HG02943 (cell line): ENCODE data around the gene DUSP8.
"Not testable (repeated sequence)": the region's sequence is repeated elsewhere in the genome, so short reads cannot be mapped to it uniquely, and the experiment has no call there.

Source experiments
- ATAC-seq: cut with Tn5 transposase; IDR thresholded peaks from one replicate; pipeline ENCODE4 v1.9.1; 2021; ENCODE audit warnings: mild to moderate bottlenecking, low read depth, moderate library complexity; ENCODE audit not compliant: unreplicated experiment

Gene DUSP8, protein sequence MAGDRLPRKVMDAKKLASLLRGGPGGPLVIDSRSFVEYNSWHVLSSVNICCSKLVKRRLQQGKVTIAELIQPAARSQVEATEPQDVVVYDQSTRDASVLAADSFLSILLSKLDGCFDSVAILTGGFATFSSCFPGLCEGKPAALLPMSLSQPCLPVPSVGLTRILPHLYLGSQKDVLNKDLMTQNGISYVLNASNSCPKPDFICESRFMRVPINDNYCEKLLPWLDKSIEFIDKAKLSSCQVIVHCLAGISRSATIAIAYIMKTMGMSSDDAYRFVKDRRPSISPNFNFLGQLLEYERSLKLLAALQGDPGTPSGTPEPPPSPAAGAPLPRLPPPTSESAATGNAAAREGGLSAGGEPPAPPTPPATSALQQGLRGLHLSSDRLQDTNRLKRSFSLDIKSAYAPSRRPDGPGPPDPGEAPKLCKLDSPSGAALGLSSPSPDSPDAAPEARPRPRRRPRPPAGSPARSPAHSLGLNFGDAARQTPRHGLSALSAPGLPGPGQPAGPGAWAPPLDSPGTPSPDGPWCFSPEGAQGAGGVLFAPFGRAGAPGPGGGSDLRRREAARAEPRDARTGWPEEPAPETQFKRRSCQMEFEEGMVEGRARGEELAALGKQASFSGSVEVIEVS

DNA sequence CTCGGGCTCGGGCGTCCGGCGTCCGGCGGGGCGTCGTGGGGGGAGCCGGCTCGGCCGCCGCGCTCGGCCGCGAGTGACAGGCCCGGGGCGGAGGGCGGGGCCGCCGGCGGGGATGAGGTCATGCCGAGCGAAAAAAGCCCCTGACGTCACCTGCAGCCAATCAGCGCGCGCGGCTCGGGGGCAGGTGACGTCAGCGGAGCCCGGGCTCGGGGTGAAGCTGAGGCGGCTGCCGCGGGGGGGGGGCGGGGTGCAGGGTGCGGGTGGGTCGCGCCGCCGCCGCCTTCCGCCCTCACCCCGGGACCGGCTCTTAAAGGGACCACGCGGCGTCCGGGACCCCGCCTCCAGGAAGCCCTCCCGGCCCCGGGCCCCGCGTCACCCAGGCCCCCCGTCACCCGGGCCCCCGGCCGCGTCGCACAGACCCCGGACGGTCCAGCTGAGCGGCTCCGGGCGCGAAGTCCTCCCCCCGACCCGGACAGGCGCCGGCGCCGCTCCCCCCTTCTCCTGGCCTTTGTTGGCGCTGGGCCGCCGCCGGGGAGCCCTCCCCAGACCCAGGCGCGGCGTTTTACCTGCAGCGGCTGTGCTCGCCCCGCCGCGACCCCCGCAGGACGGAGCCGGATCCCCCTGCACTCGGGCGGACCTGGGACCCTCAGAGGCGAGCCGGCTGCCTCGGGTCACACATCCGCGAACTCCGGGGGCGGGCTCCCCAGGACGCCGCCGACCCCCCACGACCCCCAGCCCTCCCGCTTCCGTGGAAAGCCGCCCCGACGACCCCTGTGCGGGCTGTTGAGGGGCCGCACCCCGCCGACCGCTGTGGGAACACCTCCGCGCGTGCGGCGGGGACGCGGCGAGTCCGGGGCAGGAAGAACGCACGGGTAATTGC is at the start of gene DUSP8:
TSS of gene DUSP8 (minus strand) at position 75 of the 880 bp plus-strand sequence. CDS start 6,445 bp downstream, outside the sequence.
- ATAC-seq: no peak

DNA sequence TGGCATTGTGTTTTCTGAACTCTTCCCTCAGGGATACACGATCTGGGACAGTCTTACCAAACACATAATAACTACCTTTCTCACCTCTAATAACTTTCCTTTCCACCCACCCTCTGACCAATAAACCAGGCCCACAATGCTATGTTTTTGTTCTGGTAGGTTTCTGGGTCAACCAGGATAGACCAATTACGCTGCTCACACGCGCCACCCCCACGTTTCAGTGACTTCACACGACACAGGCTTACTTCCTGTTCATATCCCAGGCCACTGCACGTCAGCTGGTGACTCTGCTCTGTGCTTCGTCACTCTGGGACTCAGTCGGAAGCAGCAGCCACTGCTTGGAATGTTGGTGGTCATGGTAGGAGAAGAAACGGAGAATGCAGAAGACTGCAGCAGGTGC is 47.4 kb upstream of the DUSP8 start:
- ATAC-seq: no peak

DNA sequence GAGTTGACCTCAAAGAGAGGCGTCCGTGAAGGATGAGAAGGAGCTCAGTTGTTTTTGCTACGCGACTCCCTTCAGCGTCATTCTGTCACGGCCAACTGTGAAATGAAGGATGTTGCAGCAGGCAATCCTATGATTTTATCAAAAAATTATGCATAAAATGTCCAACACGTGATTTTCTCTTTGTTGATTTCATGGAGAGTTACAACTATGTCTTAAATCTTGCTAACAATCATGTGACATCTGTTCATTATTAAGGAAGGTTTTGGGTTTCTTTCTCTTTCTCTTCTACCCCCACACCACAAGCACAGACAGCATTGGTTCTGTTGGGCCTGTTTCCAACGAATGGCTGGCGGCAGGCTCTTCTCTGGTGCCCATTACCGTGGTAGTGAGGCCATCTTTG is 46.2 kb upstream of the DUSP8 start:
- ATAC-seq: no peak

DNA sequence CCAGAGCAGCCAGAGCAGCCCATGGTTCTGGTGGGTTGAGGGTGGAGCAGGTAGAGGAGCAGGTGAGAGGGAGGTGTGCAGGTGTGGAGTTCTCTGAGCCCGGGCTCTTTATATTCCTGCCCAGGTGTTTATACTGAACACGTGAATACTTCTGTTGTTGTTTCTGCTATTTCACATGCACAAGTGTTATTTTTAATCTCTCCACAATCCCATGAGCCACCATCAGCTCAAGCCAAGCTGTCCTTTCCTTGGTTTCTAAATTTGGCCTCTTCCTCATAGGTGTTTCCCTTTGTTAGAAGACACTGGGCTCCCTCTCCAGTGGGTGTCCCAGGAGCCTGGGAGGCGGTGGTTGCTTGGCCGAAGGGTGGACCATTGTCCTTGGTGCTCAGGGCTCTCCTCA is 36.3 kb upstream of the DUSP8 start, which contains the start of gene KRTAP5-3:
TSS of gene KRTAP5-3 (minus strand) at position 101 of the 400 bp plus-strand sequence. CDS start at position 23, 78 bp downstream.
- ATAC-seq: no peak

DNA sequence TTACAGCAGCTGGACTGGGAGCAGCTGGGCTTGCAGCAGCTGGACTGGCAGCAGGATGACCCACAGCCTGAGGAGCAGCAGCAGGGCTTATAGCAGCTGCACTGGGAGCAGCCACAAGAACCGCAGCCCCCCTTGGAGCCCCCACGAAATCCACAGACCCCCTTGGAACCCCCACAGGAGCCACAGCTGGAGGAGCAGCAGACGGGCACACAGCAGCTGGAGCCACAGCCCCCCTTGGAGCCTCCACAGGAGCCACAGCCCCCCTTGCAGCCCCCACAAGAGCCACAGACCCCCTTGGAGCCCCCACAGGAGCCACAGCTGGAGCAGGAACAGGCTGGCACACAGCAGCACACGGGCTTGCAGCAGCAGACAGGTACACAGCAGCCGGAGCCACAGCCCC is 35.8 kb upstream of the DUSP8 start:
- ATAC-seq: not testable (repeated sequence)

DNA sequence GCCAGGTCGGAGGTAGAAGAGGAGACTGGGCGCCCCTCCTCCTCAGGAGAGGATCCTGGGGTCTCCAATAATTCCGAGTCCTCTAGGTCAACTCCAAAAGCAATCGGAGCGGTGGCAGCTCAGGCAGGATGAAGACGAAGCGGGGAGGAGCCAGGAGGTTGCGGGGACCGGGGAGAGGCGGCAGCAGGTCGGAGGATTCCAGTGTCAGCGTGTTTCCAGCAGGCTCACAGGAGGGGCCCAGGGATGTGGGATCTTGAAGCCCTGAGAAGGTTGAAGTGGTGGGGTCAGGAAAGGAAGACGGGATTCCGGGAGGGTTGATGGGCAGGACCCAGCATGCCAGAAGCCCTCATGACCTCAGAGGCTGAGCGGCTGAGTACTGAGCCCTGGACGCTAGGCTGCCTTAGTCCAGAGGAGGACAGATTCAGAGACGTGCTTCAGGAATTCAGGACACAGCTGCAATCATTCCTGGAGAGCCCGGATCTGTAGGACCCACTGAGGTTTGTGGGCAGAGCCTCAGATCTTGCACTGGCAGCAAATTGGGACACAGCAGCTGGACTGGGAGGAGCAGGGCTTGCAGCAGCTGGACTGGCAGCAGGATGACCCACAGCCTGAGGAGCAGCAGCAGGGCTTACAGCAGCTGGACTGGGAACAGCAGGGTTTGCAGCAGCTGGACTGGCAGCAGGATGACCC is 35.2 kb upstream of the DUSP8 start:
- not testable (repeated sequence) for ATAC-seq

DNA sequence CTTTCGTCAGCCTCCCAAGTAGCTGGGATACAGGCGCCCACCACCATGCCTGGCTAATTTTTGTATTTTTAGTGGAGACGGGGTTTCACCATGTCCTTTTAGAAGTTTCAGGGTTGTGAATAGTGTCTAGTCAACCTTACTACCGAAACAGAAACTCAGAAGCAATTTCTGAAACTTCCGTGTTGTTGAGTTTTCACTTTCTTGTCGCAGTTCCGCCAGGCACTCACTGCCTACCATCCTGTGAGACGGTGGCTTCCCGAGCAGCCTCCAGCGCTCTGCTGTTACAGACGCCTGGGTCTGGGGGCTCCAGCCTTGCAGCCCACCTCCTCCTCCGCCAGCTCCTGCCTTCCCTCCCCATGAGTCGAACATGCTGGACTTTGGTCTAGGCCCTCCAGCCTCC is 33.9 kb upstream of the DUSP8 start:
- ATAC-seq: peak; percentile 74

DNA sequence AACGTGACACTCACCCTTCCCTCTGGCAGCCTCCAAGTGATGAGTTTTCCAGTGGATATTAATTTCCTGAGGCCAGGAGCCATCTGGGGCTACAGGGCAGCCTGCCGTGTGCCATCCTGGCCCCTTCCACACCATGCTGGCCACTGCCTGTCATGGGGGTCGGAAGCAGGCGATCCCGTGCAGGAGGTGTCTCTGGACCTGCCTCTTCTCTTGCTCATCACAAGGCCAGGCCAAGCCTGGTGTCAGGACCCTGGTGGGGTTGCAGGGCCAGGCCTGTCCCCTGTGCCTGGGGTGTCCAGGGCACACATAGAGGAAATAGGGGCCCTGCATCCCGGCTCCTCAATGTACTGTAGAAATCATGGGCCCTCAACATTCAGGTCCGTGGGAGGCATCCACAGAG is 32.6 kb upstream of the DUSP8 start:
- ATAC-seq: no peak

DNA sequence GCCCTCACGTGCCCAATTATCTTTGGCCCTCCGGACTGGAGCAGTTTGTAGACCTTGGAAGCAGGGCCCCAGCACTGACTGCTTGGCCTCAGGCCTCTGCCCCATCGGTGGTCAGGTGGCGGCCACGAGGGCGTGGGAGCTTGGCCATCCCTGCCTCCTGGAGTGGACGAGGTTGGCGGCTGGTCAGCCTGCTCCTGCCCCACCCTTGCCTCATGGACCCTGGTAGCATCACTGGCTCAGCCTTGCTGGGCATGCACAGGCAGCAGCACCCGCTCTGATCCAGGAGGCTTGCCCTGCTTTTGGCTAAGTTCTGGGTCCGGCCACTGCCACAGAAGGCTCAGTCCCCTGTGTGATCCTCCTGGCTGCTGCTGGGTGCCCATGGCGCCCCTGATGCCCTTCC is 32.1 kb upstream of the DUSP8 start:
- ATAC-seq: no peak

DNA sequence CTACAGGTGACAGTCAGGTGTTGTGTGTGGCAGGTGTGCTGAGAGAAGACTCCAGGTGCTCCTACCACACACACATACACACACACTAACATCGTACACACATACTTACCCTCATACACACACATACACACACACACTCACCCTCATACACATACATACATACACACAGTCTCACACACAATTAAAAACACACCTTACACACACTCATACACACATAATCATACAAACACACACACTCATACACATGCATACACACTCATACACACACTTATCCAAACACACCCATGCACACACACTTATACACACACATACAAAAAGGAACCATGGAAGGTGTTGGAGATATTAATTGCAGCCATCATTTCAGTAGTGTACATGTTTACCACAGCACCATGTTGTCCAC is 31.6 kb upstream of the DUSP8 start:
- no peak for ATAC-seq

DNA sequence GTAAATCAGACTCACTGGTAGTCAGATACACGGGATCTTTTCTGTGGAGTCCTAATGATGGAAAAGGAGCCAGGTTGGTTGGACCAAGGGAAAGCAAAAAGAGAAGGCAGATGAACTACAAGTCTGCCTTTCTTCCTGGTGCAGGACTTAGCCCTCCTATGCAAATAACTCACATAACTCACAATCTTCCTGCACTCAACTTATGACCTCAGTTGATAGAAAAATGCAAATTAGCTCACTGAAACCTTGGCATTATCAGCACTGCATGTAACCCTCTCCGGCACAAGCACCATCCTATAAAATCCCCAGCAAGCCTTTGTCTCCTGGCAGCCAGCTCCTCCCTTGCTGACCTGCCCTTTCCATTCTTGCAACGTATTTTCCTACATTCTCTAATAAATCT is 29.6 kb upstream of the DUSP8 start:
- ATAC-seq: not testable (repeated sequence)

DNA sequence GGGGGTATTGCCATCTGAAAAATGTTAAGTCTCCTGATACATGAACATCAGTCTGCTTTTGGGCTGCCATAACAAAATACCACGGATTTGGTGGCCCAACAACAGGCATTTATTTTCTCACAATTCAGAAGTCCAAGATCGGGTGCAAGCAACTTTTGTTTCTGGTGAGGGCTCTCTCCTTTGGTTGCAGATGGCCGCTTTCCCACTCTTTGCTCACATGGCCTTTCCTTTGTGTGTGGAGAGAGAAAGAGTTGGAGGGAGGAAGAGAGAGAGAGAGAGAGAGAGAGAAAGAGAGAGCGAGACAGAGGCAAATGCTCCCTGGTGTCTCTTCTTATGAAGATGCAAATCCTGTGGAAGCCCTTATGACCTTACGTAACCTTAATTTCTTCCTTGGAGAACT is 28.6 kb upstream of the DUSP8 start:
- no peak for ATAC-seq

DNA sequence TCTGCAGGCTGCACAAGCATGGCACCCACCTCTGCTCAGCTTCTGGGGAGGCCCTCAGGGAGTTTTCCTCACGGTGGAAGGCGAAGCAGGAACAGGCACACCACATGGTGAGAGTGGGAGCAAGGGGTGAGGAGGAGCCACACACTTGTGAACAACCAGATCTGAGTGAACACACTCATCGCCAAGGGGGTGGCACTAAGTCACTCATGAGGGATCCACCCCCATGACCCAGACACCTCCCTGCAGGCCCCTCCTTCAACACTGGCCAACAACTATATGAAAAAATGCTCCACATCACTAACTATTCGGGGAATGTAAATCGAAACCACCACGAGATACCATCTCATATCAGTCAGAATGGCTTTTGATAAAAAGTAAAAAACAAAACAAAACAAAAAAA is 26.7 kb upstream of the DUSP8 start:
- ATAC-seq: no peak

DNA sequence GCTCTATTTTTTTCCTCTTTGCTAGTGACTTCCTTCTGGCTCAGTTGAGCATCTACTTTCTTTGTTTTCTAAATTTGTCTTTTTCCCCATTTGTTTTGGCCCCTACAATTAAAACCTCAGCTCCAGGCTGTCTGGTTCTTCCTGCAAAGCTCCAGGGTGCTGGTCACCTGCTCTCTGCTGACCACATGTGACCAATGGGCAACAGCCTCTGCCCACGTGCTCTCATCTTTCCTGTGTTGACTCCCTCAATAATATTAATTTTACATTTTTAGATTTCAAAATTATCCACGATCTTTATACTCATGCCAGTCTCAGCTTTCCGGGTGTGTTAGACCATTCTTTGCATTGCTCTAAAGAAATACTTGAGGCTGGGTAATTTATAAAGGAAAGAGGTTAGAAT is 26.3 kb upstream of the DUSP8 start:
- ATAC-seq: not testable (repeated sequence)

DNA sequence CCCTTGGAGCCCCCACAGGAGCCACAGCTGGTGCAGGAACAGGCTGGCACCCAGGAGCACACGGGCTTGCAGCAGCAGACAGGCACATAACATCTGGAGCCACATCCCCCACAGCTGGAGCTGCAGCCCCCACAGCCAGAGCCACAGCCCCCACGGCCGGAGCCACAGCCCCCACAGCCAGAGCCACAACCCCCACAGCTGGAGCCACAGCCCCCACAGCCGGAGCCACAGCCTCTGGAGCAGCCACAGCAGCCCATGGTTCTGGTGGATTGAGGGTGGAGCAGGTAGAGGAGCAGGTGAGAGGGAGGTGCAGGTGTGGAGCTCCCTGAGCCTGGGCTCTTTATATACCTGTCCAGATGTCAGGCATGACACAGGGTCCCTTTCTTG is 25.9 kb upstream of the DUSP8 start, which contains the start of gene KRTAP5-2:
TSS of gene KRTAP5-2 (minus strand) at position 301 of the 387 bp plus-strand sequence. CDS start at position 257, 44 bp downstream.
- ATAC-seq: no peak

DNA sequence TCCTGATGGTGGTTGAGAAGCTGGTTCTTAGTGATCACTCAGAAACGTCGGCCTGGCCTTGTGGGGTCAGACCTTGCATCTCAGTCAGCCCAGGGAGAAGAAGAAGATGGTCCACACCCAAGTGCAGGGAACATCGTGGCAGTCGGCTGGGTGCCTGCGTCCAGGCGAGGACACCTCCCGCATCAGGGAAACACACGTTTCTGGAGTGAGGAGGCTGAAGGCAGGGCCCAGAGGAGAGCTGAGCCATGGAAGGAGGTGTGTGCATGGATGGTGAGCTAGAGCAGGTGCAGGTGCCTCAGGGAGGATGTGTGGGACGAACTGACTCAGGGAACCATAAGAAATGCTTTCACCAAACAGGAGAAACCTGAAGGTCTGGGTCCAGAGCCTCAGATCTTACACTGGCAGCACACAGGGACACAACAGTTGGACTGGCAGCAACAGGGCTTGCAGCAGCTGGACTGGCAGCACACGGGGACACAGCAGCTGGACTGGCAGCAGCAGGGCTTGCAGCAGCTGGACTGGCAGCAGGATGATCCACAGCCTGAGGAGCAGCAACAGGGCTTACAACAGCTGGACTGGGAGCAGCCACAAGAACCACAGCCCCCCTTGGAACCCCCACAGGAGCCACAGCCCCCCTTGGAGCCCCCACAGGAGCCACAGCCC is 25.4 kb upstream of the DUSP8 start:
- no peak for ATAC-seq

DNA sequence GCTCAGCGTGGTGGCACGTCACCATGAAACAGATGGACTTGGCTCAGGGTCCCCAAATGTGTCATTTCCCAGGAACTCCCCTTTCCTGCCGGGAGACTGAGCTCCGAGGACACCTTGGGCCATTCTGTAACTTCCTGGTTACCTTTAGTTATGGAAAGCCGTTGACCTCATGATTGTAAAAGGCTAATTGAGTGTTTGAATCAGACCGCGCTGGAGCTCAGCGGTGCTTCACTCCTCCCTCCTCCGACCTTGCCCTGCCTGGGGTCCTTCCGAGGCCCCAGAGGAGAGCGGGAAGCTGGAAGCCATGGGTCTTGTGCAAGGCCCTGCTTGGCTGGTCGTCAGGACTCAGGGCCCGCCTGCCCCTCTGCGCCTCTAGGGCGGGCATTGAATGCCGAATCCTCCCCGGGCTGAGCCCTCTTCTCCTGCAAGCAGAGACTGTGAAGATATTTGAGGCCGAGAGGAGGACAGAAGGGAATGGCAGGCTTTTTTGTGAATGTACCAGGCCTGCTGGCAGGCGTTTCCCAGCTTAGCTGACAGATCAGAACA is 24.6 kb upstream of the DUSP8 start:
- not testable (repeated sequence) for ATAC-seq

DNA sequence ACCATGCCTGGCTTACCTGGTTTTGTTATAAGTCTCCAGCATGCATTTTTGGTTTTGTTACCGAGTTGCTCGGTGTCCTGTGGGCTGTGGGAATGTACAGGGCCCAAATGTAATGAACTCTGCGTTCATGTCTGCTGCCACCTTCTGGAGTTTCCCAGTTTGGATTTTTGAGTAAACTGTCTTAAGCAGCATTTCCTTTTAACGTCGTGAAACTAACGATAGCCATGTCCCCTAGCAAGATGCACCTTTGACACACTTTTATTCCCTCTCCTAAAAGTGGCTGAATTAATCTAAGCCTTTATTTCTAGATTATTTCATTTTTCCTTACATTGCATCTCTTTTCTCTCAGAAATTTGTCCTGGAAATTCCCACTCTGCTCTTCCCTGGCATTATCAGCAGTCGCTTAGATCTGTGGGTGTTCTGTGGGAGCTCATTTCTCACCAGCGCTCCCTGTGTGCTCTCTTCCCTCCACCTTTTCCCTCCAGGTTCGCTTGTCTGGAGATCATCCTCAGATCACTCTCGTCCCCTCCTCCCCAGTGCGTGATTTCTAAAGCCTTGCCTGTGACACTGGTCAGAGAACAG is 24.0 kb upstream of the DUSP8 start:
- not testable (repeated sequence) for ATAC-seq

DNA sequence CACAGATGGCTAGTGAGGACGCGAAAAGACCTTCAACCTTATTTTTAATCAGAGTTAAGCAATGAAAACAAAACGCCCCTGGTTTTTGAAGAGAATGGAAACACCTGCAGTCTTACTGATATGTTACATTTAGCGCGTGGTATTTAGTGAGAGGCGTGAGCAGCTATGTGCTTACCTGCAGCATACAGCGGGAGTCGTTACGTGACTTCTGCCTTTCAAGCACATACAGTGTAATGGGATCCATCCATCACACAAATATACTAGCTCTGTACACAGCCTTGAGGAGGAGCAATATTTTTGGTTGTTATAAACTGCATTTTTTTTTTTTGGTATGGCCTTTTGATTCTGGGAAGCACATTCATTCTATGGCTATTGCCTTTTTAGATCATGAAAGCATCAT is 20.6 kb upstream of the DUSP8 start:
- no peak for ATAC-seq
